Measurements from ENCODE around the gene TMF1. TPM values are rescaled to one million over a fixed set of nuclear protein-coding genes. Genes with fewer than 3 reads are reported as not detected.

TMF1 gene
- total RNA-seq, 1 donor from 2014 or later, result 34.4 TPM

GRCh38 chr3:69095636-69096035, 43.5 kb upstream of the TMF1 start:
- no peaks in the 10 kb centered on the region for H3K9me3 ChIP-seq
- H3K4me3 ChIP-seq, result no peak overlapping the region
- no peaks in the 10 kb centered on the region for H3K27me3 ChIP-seq
- no peak for TF ChIP-seq POLR2AphosphoS5 (IDR thresholded peaks at IDR 0.05; ENCODE audit: insufficient read depth in 1 of 2, low read depth in 1 of 2)
- no peak for TF ChIP-seq POLR2A (IDR thresholded peaks at IDR 0.05)
- no peak for TF ChIP-seq CTCF (IDR thresholded peaks at IDR 0.05)
- no peak for DNase-seq (ENCODE audit: extremely low spot score in 2 of 2)
- H3K27ac ChIP-seq, result peak overlapping the region; percentile 22
- intact Hi-C loops (cut with DNase I), result no loop called here
- peaks cover 74% of the 10 kb centered on the region for H3K4me1 ChIP-seq
- H3K36me3 ChIP-seq, result no peaks in the 10 kb centered on the region

- peaks cover 84% of the 10 kb centered on the region for H3K4me1 ChIP-seq
- H3K27me3 ChIP-seq, result no peaks in the 10 kb centered on the region
- H3K9me3 ChIP-seq, result no peaks in the 10 kb centered on the region
- H3K36me3 ChIP-seq, result no peaks in the 10 kb centered on the region
- intact Hi-C loops (cut with DNase I), result no loop called here
- no peak overlapping the region for H3K4me3 ChIP-seq
- TF ChIP-seq POLR2A (IDR thresholded peaks at IDR 0.05), result no peak
- no peak for TF ChIP-seq POLR2AphosphoS5 (IDR thresholded peaks at IDR 0.05; ENCODE audit: insufficient read depth in 1 of 2, low read depth in 1 of 2)
- TF ChIP-seq CTCF (IDR thresholded peaks at IDR 0.05), result no peak
- no peak for DNase-seq (ENCODE audit: extremely low spot score in 2 of 2)
- H3K27ac ChIP-seq, result peak overlapping the region; percentile 22
Measured at GRCh38 chr3:69094467-69095205, 42.5 kb upstream of the TMF1 start.

GRCh38 chr3:69092030-69092516, 39.9 kb upstream of the TMF1 start:
- Histone ChIP-seq H3K9me3 (no peaks in the 10 kb centered on the region), H3K27me3 (no peaks in the 10 kb centered on the region), H3K27ac (peak overlapping the region; percentile 21), H3K36me3 (no peaks in the 10 kb centered on the region), H3K4me1 (peaks cover 96% of the 10 kb centered on the region), H3K4me3 (no peak overlapping the region)
- intact Hi-C loops (cut with DNase I), result no loop called here
- TF ChIP-seq POLR2AphosphoS5 (IDR thresholded peaks at IDR 0.05; ENCODE audit: insufficient read depth in 1 of 2, low read depth in 1 of 2), result no peak
- no peak for TF ChIP-seq POLR2A (IDR thresholded peaks at IDR 0.05)
- TF ChIP-seq CTCF (IDR thresholded peaks at IDR 0.05), result no peak
- no peak for DNase-seq (ENCODE audit: extremely low spot score in 2 of 2)

- H3K27me3 ChIP-seq, result no peaks in the 10 kb centered on the region
- intact Hi-C loops (cut with DNase I), result no loop called here
- H3K4me3 ChIP-seq, result no peak overlapping the region
- no peak for DNase-seq (ENCODE audit: extremely low spot score in 2 of 2)
- H3K9me3 ChIP-seq, result no peaks in the 10 kb centered on the region
- H3K4me1 ChIP-seq, result peaks cover 96% of the 10 kb centered on the region
- peak overlapping the region; percentile 21 for H3K27ac ChIP-seq
- TF ChIP-seq POLR2A (IDR thresholded peaks at IDR 0.05), result no peak
- TF ChIP-seq CTCF (IDR thresholded peaks at IDR 0.05), result no peak
- TF ChIP-seq POLR2AphosphoS5 (IDR thresholded peaks at IDR 0.05; ENCODE audit: insufficient read depth in 1 of 2, low read depth in 1 of 2), result no peak
- no peaks in the 10 kb centered on the region for H3K36me3 ChIP-seq
Measured at GRCh38 chr3:69091389-69092029, 39.4 kb upstream of the TMF1 start.

DNA sequence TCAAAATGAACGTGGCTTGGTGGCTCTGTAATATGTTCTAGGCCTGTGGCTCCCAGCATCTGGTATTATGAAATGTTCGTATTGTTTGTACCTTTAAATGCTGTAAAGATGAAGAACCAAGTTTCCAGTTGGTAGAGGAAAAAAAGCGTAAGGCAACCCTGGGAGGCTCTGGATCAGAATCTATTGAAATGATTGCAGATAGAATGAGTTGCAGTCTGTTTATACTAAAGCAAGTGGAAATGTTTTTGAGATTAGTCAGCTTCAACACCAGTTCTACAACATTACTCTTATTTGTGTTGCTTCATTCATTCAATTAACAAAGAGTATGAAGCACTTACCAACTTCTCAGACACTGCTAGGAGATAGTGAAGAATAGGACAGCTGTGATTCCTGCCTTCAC, 37.9 kb upstream of the TMF1 start:
- no peak for DNase-seq (ENCODE audit: extremely low spot score in 2 of 2)
- Histone ChIP-seq H3K36me3 (no peaks in the 10 kb centered on the region), H3K9me3 (no peaks in the 10 kb centered on the region), H3K4me1 (peaks cover 87% of the 10 kb centered on the region), H3K4me3 (no peak overlapping the region), H3K27me3 (no peaks in the 10 kb centered on the region), H3K27ac (peak overlapping the region; percentile 32)
- intact Hi-C loops (cut with DNase I), result no loop called here
- TF ChIP-seq CTCF (IDR thresholded peaks at IDR 0.05), result no peak
- TF ChIP-seq POLR2AphosphoS5 (IDR thresholded peaks at IDR 0.05; ENCODE audit: insufficient read depth in 1 of 2, low read depth in 1 of 2), result peak in 1 of 2 donors; percentile 32

Data from vagina (tissue), 2 donors.